A549 (cell line): Measurements from ENCODE around the gene CCDC120. TPM values are rescaled to one million over a fixed set of nuclear protein-coding genes. Genes with fewer than 3 reads are reported as not detected.

Experiments used
- ATAC-seq, 2 experiments: fragments of 200-7000 bp in 1 of 2; fragments of >200 bp in 1 of 2; cut with Nextera tagmentation in 1 of 2; cut with Tn5 transposase in 1 of 2; 3 replicates each; pipeline versions ENCODE4 v1.8.0 to v1.9.1; 2018 to 2020; ENCODE audit warnings: mild to moderate bottlenecking in 1 of 2, moderate library complexity in 1 of 2
- CTCF ChIA-PET: fragments of 300-600 bp; sonication (Branson Sonifier 250); formaldehyde crosslinking; extraction: SDS; loops from one replicate; lab custom pipeline; 2021; ENCODE audit warnings: antibody characterized with exemption, inconsistent platforms; lab: Yijun Ruan, JAX
- POLR2A ChIA-PET: fragments of 350-600 bp; formaldehyde crosslinking; extraction: SDS; loops from one replicate; lab custom pipeline; 2021; ENCODE audit warnings: antibody characterized with exemption, inconsistent platforms; lab: Yijun Ruan, JAX
- DNase-seq, 2 experiments: peaks; one replicate each; pipeline versions ENCODE4 v3.0.0 to v3.0.0-alpha.2; 2011 to 2016; ENCODE audit warnings: low read depth in 1 of 2, low spot score in 1 of 2
- FAIRE-seq: peaks from 2 replicates; lab custom pipeline; 2011; peaks lifted over from hg19 to GRCh38; lab: Jason Lieb, UNC
- H3K27ac ChIP-seq, 2 experiments: fragments of >200 bp; sonication (Bioruptor Twin); formaldehyde crosslinking; 3 replicates each; pipeline ENCODE4 v1.5.1; 2016 to 2017
- H3K4me1 ChIP-seq: fragments of >200 bp; sonication (Bioruptor Twin); formaldehyde crosslinking; 3 replicates; pipeline ENCODE4 v1.6.1; 2016
- H3K4me2 ChIP-seq: fragments of >200 bp; sonication (Bioruptor Twin); formaldehyde crosslinking; 3 replicates; pipeline ENCODE4 v1.6.1; 2016
- H3K4me3 ChIP-seq: fragments of >200 bp; sonication (Bioruptor Twin); formaldehyde crosslinking; 3 replicates; pipeline ENCODE4 v1.5.1; 2016
- H3K9me3 ChIP-seq: fragments of >200 bp; sonication (Bioruptor Twin); formaldehyde crosslinking; 3 replicates; pipeline ENCODE4 v1.6.1; 2016
- ATOH8 ChIP-seq: fragments of 250-450 bp; sonication (Bioruptor Pico); IDR thresholded peaks from 2 replicates; pipeline ENCODE4 v1.5.0; 2020; ENCODE audit warnings: low read depth, mild to moderate bottlenecking, moderate library complexity
- BCL3 ChIP-seq: fragments of >200 bp; sonication (Bioruptor Twin); formaldehyde crosslinking; IDR thresholded peaks from 3 replicates; pipeline ENCODE4 v1.6.1; 2016
- BHLHE40 ChIP-seq: IDR thresholded peaks from 2 replicates; pipeline ENCODE4 v1.6.1; 2012; ENCODE audit warnings: low read depth, low read length, inconsistent platforms
- CBX2 ChIP-seq: fragments of 200-600 bp; sonication (generic); IDR thresholded peaks from 2 replicates; pipeline ENCODE4 v1.6.1; 2016; ENCODE audit warnings: low read depth, mild to moderate bottlenecking, borderline replicate concordance
- CHD4 ChIP-seq: fragments of 200-600 bp; sonication (generic); IDR thresholded peaks from 2 replicates; pipeline ENCODE4 v1.6.1; 2016; ENCODE audit warnings: antibody characterized with exemption, mild to moderate bottlenecking, borderline replicate concordance
- ELK1 ChIP-seq: fragments of 150-350 bp; IDR thresholded peaks from 2 replicates; pipeline ENCODE4 v1.6.1; 2014; ENCODE audit warnings: low read depth, mild to moderate bottlenecking, low read length
- ESRRA ChIP-seq: fragments of 150-350 bp; IDR thresholded peaks from 2 replicates; pipeline ENCODE4 v1.6.1; 2014; ENCODE audit warnings: mild to moderate bottlenecking, low read length, borderline replicate concordance
- FOSB ChIP-seq: fragments of 250-450 bp; sonication (Bioruptor Pico); IDR thresholded peaks from 2 replicates; pipeline ENCODE4 v1.5.0; 2020; ENCODE audit warnings: mild to moderate bottlenecking, moderate library complexity
- HDAC2 ChIP-seq: fragments of 200-600 bp; sonication (generic); IDR thresholded peaks from 2 replicates; pipeline ENCODE4 v1.6.1; 2016
- HES2 ChIP-seq: fragments of >200 bp; sonication (Bioruptor Twin); formaldehyde crosslinking; IDR thresholded peaks from 2 replicates; pipeline ENCODE4 v1.6.1; 2016
- HOXA7 ChIP-seq: fragments of 250-450 bp; sonication (Bioruptor Pico); IDR thresholded peaks from 2 replicates; pipeline ENCODE4 v1.5.0; 2020; ENCODE audit warnings: mild to moderate bottlenecking, moderate library complexity
- KDM1A ChIP-seq: fragments of 200-600 bp; sonication (generic); IDR thresholded peaks from 2 replicates; pipeline ENCODE4 v1.6.1; 2016; ENCODE audit warnings: low read depth, mild to moderate bottlenecking
- MAZ ChIP-seq: fragments of 150-350 bp; IDR thresholded peaks from 2 replicates; pipeline ENCODE4 v1.6.1; 2014; ENCODE audit warnings: antibody characterized with exemption, low read depth, low read length, borderline replicate concordance
- MYC ChIP-seq: IDR thresholded peaks from 2 replicates; pipeline ENCODE4 v1.6.1; 2012; ENCODE audit warnings: mild to moderate bottlenecking, inconsistent platforms, low read length, improper control_type of control experiment, borderline replicate concordance
- NFE2L2 ChIP-seq: fragments of 150-350 bp; conservative IDR thresholded peaks from 2 replicates; pipeline ENCODE4 v1.6.1; 2014; ENCODE audit warnings: low read length
- NR3C1 ChIP-seq: fragments of >200 bp; sonication (Bioruptor Twin); formaldehyde crosslinking; IDR thresholded peaks from 3 replicates; pipeline ENCODE4 v1.6.1; 2017
- POLR2A ChIP-seq: IDR thresholded peaks from 2 replicates; pipeline ENCODE4 v1.6.1; 2012; ENCODE audit warnings: mild to moderate bottlenecking, low read length
- RAD21 ChIP-seq, 2 experiments: fragments of >200 bp in 1 of 2; sonication (Bioruptor Twin) in 1 of 2; formaldehyde crosslinking in 1 of 2; IDR thresholded peaks in 1 of 2; conservative IDR thresholded peaks in 1 of 2; 2 replicates in 1 of 2; 3 replicates in 1 of 2; pipeline ENCODE4 v1.6.1; 2012 to 2018; ENCODE audit warnings: inconsistent platforms in 1 of 2
- SMC3 ChIP-seq: fragments of >200 bp; sonication (Bioruptor Twin); formaldehyde crosslinking; IDR thresholded peaks from 3 replicates; pipeline ENCODE4 v1.6.1; 2018; ENCODE audit warnings: inconsistent platforms
- SREBF2 ChIP-seq: fragments of 450-650 bp; IDR thresholded peaks from 2 replicates; pipeline ENCODE4 v1.6.1; 2014; ENCODE audit warnings: mild to moderate bottlenecking, moderate library complexity
- TFCP2L1 ChIP-seq: fragments of 250-450 bp; sonication (Bioruptor Pico); IDR thresholded peaks from 2 replicates; pipeline ENCODE4 v1.5.0; 2021; ENCODE audit warnings: mild to moderate bottlenecking
- WGBS: methylation state at CpG from one replicate; pipeline ENCODE4 v1.1.6; 2017; ENCODE audit errors: missing lambda C conversion rate; 5-methylcytosine and 5-hydroxymethylcytosine counted together
- polyA plus RNA-seq, 4 experiments: library from polyadenylated mRNA; depleted of rRNA in 3 of 4; stranded (reverse); fragments of >200 nt; fragmentation: RNase III in 1 of 4; extraction: RNeasy Plus Mini Kit Qiagen cat#74134 plus additional on column Dnase treatment in 1 of 4; gene quantifications; 2 replicates in 3 of 4; 3 replicates in 1 of 4; pipeline ENCODE4 v1.2.3, GENCODE V29; 2011 to 2017

Gene CCDC120
- polyA plus RNA-seq, 2 of the 4 experiments (the other 2 are of a cell fraction): 1.6 to 4.1 TPM

- ChIA-PET POLR2A (no interaction called here), CTCF (interaction anchor here (1.2 kb wide), 1 partner anchor 32 kb away, joined by 3 read pairs; no protein-coding TSS in a partner anchor)
- Histone ChIP-seq H3K4me1 (peaks cover 13% of the 10 kb centered on the region; the same call in 2 of the 3 replicates), H3K27ac (no peak overlapping the region), H3K9me3 (no peaks in the 10 kb centered on the region), H3K4me2 (no peak overlapping the region), H3K4me3 (no peak overlapping the region)
- DNase-seq (no peak), FAIRE-seq (peak; percentile 68), ATAC-seq (peak in 1 of 2 experiments; percentile 3; a peak in 1 of 6 replicates)
- TF ChIP-seq ESRRA (no peak), HOXA7 (CRISPR knock-in tag) (no peak), ELK1 (no peak), MAZ (no peak), HES2 (no peak), CBX2 (no peak), POLR2A (no peak), BCL3 (no peak), TFCP2L1 (no peak), KDM1A (no peak), FOSB (no peak), MYC (no peak), HDAC2 (no peak), SREBF2 (no peak), CHD4 (no peak), SMC3 (no peak), ATOH8 (CRISPR knock-in tag) (no peak), NR3C1 (no peak)
- 87% methylated on average over 11 of the region's 13 CpGs for WGBS
Measured at GRCh38 chrX:49075347-49075746, 16.5 kb downstream of the CCDC120 start.

GRCh38 chrX:49077941-49078340 is 19.1 kb downstream of the CCDC120 start:
- no peak overlapping the region for H3K27ac ChIP-seq
- ATAC-seq: no peak
- H3K4me1 ChIP-seq: peaks cover 7% of the 10 kb centered on the region; the same call in 2 of the 3 replicates
- no peak for DNase-seq
- 75% methylated on average over 5 of the region's 5 CpGs for WGBS
- peak; percentile 65 for FAIRE-seq
- TF ChIP-seq BHLHE40 (no peak), NFE2L2 (no peak), RAD21 (conservative IDR thresholded peaks at IDR 0.05 in 1 of 2, IDR thresholded peaks at IDR 0.05 in 1 of 2) (no peak), MYC (no peak), SREBF2 (no peak)
- no peak overlapping the region for H3K4me2 ChIP-seq
- POLR2A ChIA-PET: no interaction called here
- H3K4me3 ChIP-seq: no peak overlapping the region
- no peaks in the 10 kb centered on the region for H3K9me3 ChIP-seq
- CTCF ChIA-PET: interaction anchor here (0.6 kb wide), 1 partner anchor 73 kb away, joined by 5 read pairs; no protein-coding TSS in a partner anchor
